ENCODE measurements around the gene AKAP3.
A peak's percentile ranks its signal among the peaks of the same experiment; 100 is the strongest.

AKAP3 gene

DNA sequence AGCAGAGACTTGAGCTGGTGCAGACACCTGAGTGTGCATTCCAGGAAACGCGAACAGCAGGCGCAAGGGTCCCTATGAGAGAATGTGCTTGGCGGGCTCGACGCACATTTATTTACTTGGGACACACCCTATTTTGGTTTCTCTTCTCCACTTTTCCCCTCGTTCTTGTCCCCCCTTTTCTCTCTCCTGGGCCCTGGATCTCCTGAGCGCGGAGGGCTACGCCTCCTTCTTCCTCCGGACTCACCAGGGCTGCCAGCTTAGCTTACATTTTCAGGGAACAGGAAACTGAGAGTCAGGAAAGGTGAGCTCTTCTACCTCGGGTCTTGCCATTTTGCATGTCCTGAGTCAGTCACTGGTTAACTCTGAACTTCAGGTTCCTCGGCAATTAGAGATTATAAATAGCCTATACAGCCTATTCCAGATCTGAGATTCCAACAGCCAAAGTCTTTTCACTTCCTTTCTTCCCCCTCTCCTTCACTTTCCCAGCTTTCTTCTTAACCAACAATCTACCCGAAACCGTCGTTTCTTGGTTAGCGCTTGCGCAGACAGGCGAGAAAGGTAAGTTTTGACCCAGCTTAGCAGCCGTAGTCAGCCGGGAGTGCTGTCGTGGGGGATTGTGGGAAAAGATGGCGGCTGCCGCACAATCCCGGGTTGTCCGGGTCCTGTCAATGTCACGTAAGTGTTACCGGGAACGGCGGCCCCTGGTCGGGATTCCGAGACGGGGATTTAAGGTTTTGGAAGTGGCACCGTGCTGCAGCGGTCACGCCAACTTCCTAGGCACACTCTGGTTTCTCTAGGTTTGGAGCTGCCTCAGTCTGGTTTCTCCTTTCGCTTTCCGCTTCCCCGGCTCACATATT, at the start of gene AKAP3, which contains the start of gene NDUFA9:
Gene AKAP3 (minus strand): TSS at position 551 of the 857 bp plus-strand sequence. CDS start 10,855 bp downstream, outside the sequence.
Gene NDUFA9 (plus strand): TSS at position 614 of the 857 bp plus-strand sequence. CDS start 13 bp downstream, at position 627.
- DNase-seq: peak; percentile 91

DNA sequence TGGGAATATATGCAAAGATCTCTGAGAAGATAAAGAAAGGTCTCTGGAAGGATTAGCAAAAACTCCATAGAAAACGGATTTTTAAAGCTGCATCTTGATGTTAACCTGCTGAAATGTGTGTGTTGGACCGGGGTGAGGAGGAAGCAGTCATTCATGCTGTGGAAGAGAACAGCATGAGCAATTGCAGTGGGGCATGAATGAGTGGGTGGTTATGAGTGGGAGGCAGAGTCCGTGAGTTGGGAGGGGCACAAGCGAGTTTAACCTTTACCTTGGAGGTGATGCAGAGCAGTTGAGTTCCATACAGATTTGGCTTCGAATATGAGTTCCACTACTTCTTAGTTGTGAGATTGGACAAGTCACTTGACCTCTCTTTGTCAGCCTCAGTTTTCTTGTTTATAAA, 41.9 kb upstream of the AKAP3 start:
- no peak for DNase-seq

DNA sequence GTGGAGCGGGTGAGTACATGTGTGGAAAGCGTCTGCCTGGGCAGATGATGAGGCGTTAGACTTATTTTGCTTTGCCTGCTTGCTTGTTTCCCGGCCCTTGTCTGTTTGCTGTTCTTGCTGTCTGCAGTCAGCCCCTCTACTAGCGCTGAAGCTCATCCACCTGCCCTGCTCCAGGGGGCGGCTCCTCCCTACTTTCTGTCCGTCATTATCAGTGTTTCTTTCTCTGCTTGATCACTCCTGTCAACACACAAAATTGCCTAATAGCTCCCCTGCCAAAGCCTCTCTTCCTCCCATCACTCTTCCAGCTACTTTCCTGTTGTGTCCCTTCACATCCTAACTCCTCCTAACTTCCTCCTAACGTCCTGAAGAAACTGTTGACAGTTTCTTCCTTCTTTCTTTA, 36.5 kb upstream of the AKAP3 start:
- no peak for DNase-seq

DNA sequence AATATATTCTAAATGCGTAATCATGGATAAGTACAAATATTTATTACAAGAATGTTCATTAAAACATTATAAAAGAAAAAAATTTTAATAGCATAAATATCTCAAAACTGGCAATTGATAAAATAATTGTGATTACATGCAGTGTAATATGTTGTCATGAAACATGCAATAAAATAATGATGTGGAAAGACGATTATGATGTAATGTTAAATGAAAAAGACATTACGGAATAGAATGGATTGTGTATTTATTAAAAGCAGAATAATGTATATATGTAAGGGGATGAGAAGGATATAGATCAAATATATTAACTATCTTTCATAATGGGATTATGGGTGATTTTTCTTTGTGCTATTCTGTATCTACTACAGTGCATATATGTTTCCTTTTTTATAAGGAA, 32.9 kb upstream of the AKAP3 start:
- DNase-seq: no peak

DNA sequence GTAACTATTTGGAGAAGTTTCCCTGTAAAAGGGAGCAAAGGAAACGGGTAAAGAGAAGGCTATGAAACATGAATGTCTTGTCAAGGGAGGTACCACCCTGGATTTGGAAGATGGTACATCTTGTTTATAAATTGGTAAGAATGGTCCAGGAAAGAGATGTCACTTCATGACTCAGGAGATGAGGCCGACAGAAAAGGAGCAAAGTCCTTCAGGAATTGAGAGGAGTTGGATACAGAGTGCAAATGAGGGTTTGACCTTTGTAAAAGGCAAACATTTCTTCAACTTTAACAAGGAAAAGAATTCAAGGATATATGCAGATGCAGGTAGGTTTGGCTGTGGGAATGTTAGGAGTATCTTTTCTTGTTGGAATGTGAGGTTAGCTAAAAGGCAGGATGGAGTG, 30.9 kb upstream of the AKAP3 start:
- no peak for DNase-seq

DNA sequence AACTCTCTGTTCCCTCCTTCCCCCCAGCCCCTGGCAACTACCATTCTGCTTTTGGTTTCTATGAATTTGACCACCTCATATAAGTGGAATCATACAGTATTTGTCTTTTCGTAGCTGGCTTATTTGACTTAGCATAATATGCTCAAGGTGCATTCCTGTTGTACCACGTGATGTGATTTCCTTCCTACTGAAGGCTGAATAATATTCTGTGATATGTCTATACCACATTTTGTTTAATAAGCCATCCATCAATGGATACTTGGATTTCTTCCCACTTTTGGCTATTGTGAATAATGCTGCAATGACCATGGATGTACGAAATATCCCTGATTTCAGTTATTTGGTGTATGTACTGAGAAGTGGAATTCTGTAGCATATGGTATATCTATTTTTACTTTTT, 16.4 kb upstream of the AKAP3 start:
- no peak for DNase-seq

DNA sequence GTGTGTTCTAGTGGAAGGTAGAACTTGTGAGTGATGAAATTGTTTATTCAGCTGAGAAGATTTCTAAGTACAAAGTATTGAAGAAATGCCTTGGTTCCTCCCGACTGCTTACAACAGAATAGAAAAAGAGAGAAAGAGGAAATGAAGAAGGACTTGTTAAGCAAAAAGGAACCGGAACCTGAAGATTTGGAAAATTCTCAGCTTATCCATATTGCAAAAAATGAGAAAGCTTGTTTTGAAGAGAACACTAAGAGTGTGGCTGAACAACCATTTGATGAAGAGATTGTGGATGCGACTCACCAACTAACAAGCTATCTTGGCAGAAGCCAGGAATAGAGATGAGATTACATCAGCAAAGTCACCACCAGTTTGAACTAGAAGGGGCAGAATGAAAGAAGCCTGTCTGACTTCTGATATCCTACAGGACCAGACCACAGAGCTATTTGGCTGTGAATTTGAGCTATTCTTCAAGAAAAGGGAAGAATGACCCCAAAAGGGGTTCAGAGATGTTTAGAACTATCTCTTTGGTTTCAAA, 15.2 kb upstream of the AKAP3 start:
- DNase-seq: no peak

DNA sequence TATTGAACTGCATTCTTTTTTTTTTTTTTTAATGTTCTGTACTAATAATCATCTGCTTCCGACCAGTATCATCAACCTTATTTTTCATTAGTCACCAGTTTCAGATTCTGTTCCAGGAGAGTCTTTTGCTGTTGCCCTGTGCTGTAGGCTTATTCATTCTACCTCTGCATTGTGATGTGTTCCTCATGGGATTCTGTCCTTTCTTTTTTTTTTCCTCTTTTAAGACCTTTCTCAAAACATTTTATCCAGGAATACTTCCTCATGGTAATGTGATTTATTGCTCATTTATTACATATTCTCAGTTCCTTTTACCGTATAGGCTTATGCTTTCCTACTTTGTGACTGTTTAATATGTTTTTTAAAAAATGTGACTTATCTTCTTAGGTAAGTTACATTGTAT, 4.8 kb upstream of the AKAP3 start:
- no peak for DNase-seq

DNA sequence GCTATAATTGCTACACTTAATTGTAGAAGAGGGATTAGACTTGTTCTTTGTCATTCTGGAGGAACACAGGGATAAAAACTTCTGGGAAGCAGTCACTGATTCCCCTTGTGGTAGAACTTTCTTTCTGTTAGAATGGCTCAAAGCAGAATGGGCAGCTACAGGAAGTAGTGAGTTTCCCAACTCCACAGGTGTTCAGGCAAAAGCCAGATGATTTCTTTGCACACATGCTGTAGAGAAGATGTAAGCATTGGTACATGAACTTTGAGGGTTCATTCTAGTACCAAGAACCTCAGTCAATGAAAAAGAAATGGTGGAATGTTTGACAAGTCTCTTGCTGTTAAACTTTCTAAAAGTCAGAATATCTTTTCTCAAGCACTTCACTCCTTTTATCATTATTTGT, 4.4 kb upstream of the AKAP3 start:
- no peak for DNase-seq

DNA sequence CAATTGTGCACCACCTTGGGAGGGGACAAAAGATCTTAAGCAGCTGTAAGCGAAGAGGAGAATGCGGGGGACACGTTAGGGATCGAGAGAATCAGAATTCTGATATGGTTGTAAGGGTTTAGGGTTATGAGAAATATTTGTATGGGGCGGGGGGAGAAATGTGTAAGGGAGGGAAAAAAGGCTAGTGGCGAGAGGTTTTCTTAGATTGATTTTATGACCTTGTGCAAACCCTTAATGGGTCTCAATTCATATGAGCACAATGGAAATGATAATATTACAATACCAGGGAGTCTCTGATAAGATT, 459 bp upstream of the AKAP3 start:
- no peak for DNase-seq

DNA sequence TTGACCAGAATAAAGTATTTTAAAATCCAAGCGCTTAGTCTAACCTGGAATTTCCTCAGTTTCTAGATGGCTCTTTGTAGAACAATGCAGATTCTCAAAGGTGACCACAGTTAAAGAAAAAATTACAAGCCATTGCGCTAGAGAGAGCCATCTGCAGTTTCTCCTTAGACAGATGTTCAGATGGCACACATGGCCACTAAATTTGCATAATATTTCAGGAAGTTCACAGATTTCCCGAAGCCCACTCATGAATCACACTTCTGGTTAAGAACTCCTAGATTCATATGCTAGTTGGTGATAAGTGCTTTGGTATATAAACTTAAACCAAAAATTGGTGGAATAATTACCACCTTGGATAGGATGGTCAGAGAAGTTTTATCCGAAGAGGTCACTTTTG, 749 bp downstream of the AKAP3 start:
- peak; percentile 46 for DNase-seq

DNA sequence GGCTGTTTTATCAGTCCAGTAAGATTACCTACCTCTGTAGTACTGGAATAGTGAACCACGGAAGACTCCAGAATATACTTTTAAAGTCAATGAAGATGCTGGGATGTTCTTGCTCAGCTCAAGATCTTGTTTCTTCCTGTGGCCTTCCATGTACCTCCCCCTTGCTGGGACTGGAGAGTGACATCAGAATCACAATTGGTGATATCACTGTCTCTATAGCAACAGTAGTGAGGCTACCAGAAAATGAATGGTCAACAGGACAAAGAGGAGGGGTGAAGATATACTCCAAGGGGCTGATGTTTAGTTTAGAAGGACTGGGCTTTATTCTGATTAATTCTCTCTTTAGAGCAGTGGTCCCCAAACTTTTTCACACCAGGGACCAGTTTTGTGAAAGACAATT, 3.8 kb downstream of the AKAP3 start:
- DNase-seq: no peak

DNA sequence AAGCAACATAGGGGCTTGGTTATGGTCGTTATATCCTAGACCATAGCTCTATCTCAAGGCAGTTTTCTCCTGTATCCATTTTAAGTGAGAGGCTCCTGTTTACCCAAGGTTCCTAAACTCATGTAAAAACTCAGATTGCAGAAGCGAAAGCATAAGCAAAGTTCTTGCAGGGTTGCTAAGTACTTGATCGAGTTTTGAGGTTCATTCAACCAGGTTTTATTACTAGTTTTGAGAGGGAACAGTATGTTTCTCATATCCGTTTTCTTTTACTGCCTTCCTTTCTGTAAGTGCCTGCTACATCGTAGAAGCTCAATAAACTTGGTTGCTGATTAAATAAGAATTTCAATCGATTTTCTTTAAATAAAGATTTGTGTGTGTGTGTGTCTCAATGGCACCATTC, 5.1 kb downstream of the AKAP3 start:
- no peak for DNase-seq

DNA sequence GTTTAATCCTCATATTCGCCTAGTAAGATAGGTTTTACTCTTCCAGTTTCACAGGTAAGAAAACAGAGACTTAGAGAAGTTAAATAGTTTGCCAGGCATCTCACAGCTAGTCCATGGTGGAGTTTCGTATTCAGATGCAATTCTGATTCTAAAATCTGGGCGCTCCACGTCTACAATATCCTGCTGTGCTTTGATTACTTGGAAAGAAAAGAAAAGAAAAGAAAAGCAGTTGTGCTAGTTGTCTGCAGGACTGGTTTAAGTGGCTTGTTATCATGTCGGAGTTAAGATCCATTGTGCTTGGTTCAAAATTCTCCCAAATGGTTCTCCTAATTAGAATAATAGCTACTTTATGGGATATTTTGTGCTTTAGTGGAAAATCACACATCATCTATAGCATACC, 18.6 kb downstream of the AKAP3 start:
- no peak for DNase-seq

DNA sequence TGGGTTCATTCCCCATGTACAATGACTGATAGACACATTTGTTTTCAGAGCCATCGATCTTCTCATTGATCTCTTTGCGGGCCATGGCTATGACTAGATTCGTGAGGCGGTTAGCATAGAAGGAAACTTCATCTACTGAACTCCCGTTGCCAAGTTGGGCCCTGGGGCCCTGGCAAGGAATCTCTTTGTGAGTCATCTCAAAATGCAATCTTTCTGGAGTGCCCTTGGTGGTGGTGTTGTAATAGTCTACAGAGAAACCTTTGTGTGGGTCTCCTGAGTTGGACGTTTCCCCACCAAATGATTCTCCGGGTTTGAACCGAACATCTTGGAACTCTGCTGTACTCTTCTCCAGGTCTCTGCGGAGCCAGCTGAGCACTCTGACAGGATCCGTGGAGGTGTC, 20.4 kb downstream of the AKAP3 start:
- DNase-seq: no peak

DNA sequence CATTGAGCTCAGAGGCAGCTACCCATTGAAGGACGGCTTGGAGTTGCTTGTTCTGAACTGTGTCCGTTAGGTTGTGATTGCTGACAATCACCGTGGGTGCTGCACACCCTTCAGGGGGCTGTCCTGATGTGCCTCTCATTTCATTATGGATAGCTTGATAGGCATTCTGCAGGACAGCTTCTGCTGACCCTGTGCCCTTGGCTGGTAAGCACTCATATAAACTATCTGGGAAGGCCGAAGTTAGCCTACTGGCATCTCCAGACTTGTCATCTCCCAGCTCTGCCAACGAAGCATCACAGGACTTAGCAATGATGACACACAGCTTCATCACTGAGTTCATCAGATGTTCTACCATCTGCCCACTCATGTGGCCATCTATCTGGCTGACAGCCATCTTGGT, 22.3 kb downstream of the AKAP3 start:
- no peak for DNase-seq

DNA sequence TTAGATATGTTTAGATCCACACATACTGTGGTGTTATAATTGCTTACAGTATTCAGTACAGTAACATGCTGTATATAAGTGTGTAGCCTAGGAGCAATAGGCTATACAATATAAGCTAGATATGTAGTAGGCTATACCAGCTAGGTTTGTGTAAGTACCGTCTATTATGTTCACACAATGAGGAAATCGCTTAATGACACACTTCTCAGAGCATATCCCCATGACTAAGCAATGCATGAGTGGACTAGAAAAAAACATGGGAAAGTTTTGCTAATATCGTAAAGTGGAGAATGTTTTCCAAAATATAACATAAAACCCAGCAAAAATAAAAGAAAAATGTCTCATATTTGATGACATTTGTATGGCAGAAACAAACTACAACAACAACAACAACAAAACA, 27.3 kb downstream of the AKAP3 start:
- no peak for DNase-seq

DNA sequence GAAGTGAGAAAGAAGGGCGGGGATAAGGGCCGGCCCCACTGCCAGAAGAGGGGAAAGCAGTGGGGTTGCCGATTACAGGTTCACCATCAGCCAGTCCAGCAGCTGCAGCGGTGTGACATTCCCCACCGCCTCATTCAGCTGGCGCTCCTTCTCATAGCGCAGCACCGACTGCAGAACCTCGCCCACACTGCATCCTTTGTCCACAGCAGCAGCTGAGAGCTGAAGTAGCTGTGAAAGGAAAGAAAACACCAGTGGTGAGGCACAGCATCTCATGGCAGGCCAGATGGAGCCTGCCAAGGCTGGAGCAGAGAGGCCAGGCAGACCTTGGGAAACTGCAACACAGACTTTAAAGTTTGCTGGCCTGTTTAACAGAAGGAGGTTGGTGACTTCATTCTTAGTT, 33.2 kb downstream of the AKAP3 start:
- DNase-seq: no peak

DNA sequence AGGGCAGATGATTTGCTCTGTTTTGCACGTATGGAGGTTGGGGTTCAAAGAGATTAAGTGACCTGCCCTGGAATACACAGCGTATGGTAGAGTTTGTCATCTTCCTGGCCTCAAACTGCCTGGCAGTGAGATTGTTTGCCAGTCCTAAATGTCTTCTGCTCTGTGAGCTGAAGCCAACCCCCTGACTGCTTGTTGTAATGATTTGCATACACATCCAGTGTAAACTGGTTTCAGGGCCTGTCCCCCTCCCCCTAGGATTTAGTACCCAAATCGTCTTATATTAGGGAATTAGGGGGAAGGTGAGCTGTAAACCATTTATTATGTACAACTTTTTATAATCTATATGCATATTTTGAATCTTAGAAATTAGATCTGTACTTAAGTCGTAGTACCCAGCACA, 38.4 kb downstream of the AKAP3 start:
- peak; percentile 97 for DNase-seq

DNA sequence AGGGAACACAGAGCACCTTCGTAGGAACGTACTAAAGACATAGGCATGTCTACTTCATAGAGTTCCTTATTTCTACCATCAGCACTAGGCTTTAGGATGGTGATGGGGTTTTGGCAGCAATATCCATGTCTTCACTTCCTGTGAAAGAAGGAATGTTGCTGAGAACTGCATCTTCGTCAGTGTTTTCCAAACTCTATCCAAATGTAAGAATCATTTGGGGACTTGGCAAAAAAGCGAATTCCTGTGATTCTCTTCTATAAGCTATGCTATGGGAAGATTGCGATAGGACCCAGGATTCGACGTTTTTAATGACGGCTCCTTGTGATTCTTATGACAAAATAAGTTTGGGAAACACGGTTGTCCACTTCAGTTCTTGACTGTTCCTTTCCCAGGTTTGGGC, 39.8 kb downstream of the AKAP3 start:
- no peak for DNase-seq

DNA sequence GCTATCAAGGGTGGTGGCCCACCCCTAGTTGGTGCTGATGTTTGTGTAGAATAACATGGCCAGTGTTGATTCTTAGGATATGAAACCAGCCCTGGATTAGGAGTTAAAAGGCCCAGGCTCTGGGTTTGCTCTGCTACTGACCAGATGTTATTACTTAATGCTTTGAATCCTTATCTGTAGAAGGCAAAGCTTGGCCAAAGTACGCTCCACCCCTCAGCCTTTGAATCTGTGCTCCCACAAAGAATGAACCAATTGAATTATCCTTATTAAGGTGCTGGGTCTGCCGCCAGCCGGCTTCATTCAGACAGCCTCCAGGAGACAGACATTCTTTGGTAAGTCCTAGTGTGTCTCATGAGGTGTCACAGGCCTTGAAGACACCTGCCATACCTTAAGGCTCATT, 41.8 kb downstream of the AKAP3 start:
- peak; percentile 98 for DNase-seq

DNA sequence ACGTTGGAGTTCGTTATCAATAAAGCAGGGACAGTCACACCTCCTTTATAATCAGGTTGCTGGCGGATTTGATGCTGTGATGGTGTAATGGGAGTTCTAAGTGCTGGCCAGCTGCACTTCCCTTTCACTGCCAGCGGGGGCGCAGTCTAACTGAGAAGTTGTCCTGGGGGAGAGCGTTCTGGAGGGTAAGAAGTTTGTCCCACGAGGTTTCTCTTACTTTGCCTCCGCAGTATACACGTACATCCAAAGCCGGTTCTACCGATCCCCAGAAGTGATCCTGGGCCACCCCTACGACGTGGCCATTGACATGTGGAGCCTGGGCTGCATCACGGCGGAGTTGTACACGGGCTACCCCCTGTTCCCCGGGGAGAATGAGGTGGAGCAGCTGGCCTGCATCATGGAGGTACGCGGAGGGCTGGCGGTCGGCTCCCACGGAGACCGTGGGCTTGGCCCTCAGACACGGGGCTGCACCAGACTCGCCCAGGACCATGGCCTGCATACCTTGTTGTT, 44.1 kb downstream of the AKAP3 start:
- DNase-seq: peak; percentile 94

DNA sequence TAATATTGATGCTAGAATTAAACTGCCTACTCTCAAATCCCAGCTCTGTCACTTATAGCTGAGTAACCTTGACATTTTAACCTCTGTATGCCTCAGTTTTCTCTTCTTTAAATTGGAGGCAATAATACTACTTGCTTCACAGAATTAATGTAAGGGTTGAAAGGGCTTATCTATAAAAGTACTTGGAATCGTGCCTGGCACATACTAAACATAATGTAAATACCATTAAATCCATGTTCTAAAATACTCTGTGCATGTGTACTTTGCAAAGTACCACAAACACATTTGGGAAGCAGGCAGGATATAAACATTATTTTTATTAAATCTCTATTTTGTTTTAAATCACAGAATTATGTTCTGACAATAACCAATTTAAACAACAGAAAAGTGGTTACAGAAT, 44.9 kb downstream of the AKAP3 start:
- no peak for DNase-seq

DNA sequence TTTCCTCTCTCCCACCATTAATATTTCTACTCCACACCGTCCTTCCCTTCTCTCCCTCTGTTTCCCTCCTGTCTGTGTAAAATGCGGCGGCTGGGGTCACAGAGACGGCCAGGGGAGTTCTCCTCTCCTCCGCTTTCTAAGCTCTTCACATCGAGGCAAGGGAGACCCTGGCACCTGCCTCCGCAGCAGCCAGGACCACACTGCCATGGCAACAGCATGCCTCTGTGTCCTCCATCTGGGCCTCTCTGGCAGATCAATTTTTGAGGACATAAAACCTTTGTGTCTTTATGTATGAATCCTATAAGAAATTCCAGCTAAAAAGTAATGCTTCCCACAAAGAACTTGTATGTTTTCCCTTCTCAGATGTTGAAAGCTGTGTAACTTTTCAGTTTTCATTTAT, 45.4 kb downstream of the AKAP3 start:
- no peak for DNase-seq

DNA sequence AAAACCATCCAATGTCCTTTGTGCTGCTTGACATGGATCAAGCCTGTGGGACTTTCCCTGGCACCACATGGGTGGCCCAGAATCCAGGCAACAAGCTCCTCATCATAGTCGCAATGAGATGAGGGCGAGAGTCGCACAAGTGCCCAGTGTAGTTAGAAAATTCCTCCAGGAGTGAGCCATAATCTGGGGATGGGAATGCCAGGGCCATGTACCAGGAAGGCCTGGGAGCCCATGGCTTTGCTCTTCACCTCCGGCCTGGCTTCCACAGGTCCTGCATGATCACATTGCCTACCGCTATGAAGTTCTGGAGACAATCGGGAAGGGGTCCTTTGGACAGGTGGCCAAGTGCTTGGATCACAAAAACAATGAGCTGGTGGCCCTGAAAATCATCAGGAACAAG, 53.0 kb downstream of the AKAP3 start:
- no peak for DNase-seq
